Lung (tissue), 12 donors: ENCODE data around the gene CPD. TPM values are rescaled to one million over a fixed set of nuclear protein-coding genes. Genes with fewer than 3 reads are reported as not detected.

Source experiments
- ATAC-seq: fragments of 200-7000 bp; cut with Tn5 transposase; one replicate; pipeline ENCODE4 v1.9.1; 2020; ENCODE audit warnings: moderate number of reproducible peaks; ENCODE audit not compliant: insufficient read depth, low FRiP score
- DNase-seq, 3 donors: peaks; one replicate each; pipeline ENCODE4 v3.0.0-alpha.2; 2013 to 2017
- H3K27ac ChIP-seq, 2 donors: one replicate each; pipeline ENCODE4 v1.5.1; 2013; ENCODE audit warnings: mild to moderate bottlenecking in 2 of 2, moderate library complexity in 2 of 2, control low read depth in 1 of 2, inconsistent platforms in 1 of 2, low read depth in 1 of 2, low read length in 1 of 2
- H3K27me3 ChIP-seq, 3 donors: one replicate each; pipeline ENCODE4 v1.5.1; 2013; ENCODE audit warnings: low read length in 2 of 3; ENCODE audit not compliant: control insufficient read depth in 3 of 3, insufficient read depth in 3 of 3
- H3K36me3 ChIP-seq, 4 donors: one replicate each; pipeline ENCODE4 v1.5.1; 2013; ENCODE audit warnings: low read length in 4 of 4, mild to moderate bottlenecking in 1 of 4, moderate library complexity in 1 of 4; ENCODE audit not compliant: control insufficient read depth in 4 of 4, insufficient read depth in 4 of 4
- H3K4me1 ChIP-seq, 5 donors: one replicate each; pipeline ENCODE4 v1.5.1; 2013; ENCODE audit warnings: low read length in 5 of 5, mild to moderate bottlenecking in 2 of 5, moderate library complexity in 1 of 5; ENCODE audit not compliant: control insufficient read depth in 5 of 5, insufficient read depth in 5 of 5
- H3K4me3 ChIP-seq: one replicate; pipeline ENCODE4 v1.5.1; 2013; ENCODE audit warnings: mild to moderate bottlenecking, control low read depth, moderate library complexity
- H3K9ac ChIP-seq, 2 donors: one replicate each; pipeline ENCODE4 v1.5.1; 2013; ENCODE audit warnings: low read length in 2 of 2, control low read depth in 1 of 2; ENCODE audit not compliant: insufficient read depth in 1 of 2
- H3K9me3 ChIP-seq, 4 donors: one replicate each; pipeline ENCODE4 v1.5.1; 2013; ENCODE audit warnings: low read length in 3 of 4, mild to moderate bottlenecking in 1 of 4, moderate library complexity in 1 of 4; ENCODE audit not compliant: control insufficient read depth in 4 of 4, insufficient read depth in 3 of 4
- CTCF ChIP-seq: IDR thresholded peaks from 2 replicates; pipeline ENCODE4 v1.5.1; 2012; ENCODE audit warnings: mild to moderate bottlenecking; ENCODE audit errors: control extremely low read depth, extremely low read depth
- WGBS, 2 donors: extraction: QIAGEN DNeasy Blood & Tissue Kit; methylation state at CpG; one replicate each; pipeline ENCODE4 v1.1.7; 2013; 5-methylcytosine and 5-hydroxymethylcytosine counted together
- polyA plus RNA-seq, 2 donors: library from polyadenylated mRNA; stranded (reverse); fragments of 200-250 nt; gene quantifications; one replicate each; pipeline ENCODE4 v1.2.1, GENCODE V29; 2013
- total RNA-seq, 2 donors: library from RNA; depleted of rRNA in 1 of 2; stranded (reverse); fragments of >200 nt in 1 of 2; gene quantifications; one replicate each; pipeline ENCODE4 v1.2.1, GENCODE V29; 2014 to 2021
- donor health status: control.
- donor health status: control.
- donor health status: Bipolar disorder and iron deficiency.
- donor health status: healthy.
- donor health status: DM: yes; HTN: yes; CAD: no.

The CPD gene
- total and polyA plus RNA-seq, 4 donors, result 11.1 to 126 (median 88.1) TPM

- Histone ChIP-seq H3K4me1 (no peaks in the 10 kb centered on the region), H3K27me3 (no peaks in the 10 kb centered on the region), H3K4me3 (no peak overlapping the region), H3K9me3 (no peaks in the 10 kb centered on the region), H3K27ac (no peak overlapping the region), H3K9ac (no peak overlapping the region), H3K36me3 (peaks cover 4 to 18% (median 11%) of the 10 kb centered on the region in 4 donors)
- TF ChIP-seq CTCF, result no peak
- 96 to 98% methylated on average over 2 of the region's 2 CpGs for WGBS, 2 donors
- DNase-seq, result no peak
- no peak for ATAC-seq
Measured at GRCh38 chr17:30424471-30424870, 45.7 kb downstream of the CPD start.

- Histone ChIP-seq H3K27me3 (no peaks in the 10 kb centered on the region), H3K4me3 (no peak overlapping the region), H3K4me1 (no peaks in the 10 kb centered on the region), H3K27ac (no peak overlapping the region), H3K9ac (no peak overlapping the region), H3K9me3 (no peaks in the 10 kb centered on the region), H3K36me3 (peaks cover 4 to 16% (median 10%) of the 10 kb centered on the region in 4 donors)
- 95 to 97% methylated on average over 2 of the region's 2 CpGs for WGBS, 2 donors
- no peak for DNase-seq
- TF ChIP-seq CTCF, result no peak
- no peak for ATAC-seq
Measured at GRCh38 chr17:30426292-30426691, 47.6 kb downstream of the CPD start.

GRCh38 chr17:30427611-30428010 lies 48.9 kb downstream of the CPD start:
- Histone ChIP-seq H3K27ac (no peak overlapping the region), H3K9me3 (no peaks in the 10 kb centered on the region), H3K4me1 (no peaks in the 10 kb centered on the region), H3K36me3 (peaks cover 4 to 15% (median 10%) of the 10 kb centered on the region in 4 donors), H3K27me3 (no peaks in the 10 kb centered on the region), H3K4me3 (no peak overlapping the region), H3K9ac (no peak overlapping the region)
- DNase-seq (no peak), ATAC-seq (no peak)
- TF ChIP-seq CTCF, result no peak
- 94 to 97% methylated on average over 1 of the region's 1 CpG for WGBS, 2 donors

GRCh38 chr17:30429155-30429554 lies 50.4 kb downstream of the CPD start:
- Histone ChIP-seq H3K4me3 (no peak overlapping the region), H3K9ac (no peak overlapping the region), H3K27me3 (no peaks in the 10 kb centered on the region), H3K4me1 (peaks cover 0 to 7% (median 0%) of the 10 kb centered on the region in 5 donors), H3K36me3 (peaks cover 4 to 16% (median 9%) of the 10 kb centered on the region in 4 donors), H3K9me3 (no peaks in the 10 kb centered on the region), H3K27ac (no peak overlapping the region)
- no peak for ATAC-seq
- TF ChIP-seq CTCF, result no peak
- WGBS, 2 donors, result 78 to 91% methylated on average over 1 of the region's 1 CpG
- DNase-seq, result no peak
